Retinal pigment epithelial cell (primary cell): ENCODE measurements around the gene NCAPD2.

Experiments used
- DNase-seq: peaks from one replicate; pipeline ENCODE4 v3.0.0-alpha.2; 2010; ENCODE audit warnings: low read depth
- H3K4me3 ChIP-seq: 2 replicates; pipeline ENCODE4 v1.5.1; 2011; ENCODE audit warnings: mild to moderate bottlenecking, low read length, control low read depth, moderate library complexity
- CTCF ChIP-seq: conservative IDR thresholded peaks from 2 replicates; pipeline ENCODE4 v1.5.1; 2011; ENCODE audit warnings: low read depth, low read length, control low read depth, inconsistent platforms

Gene NCAPD2

GRCh38 chr12:6520186-6520585, 26.3 kb downstream of the NCAPD2 start:
- no peak for DNase-seq
- TF ChIP-seq CTCF = no peak
- H3K4me3 ChIP-seq = no peak overlapping the region

GRCh38 chr12:6522193-6522592, 28.3 kb downstream of the NCAPD2 start:
- no peak for DNase-seq
- TF ChIP-seq CTCF = no peak
- no peak overlapping the region for H3K4me3 ChIP-seq

GRCh38 chr12:6523708-6524107, 29.8 kb downstream of the NCAPD2 start:
- no peak overlapping the region for H3K4me3 ChIP-seq
- no peak for DNase-seq
- no peak for TF ChIP-seq CTCF

- TF ChIP-seq CTCF = no peak
- no peak overlapping the region for H3K4me3 ChIP-seq
- no peak for DNase-seq
Observed at GRCh38 chr12:6524648-6525047, 30.7 kb downstream of the NCAPD2 start.

GRCh38 chr12:6526201-6526600, 32.3 kb downstream of the NCAPD2 start:
- no peak for DNase-seq
- H3K4me3 ChIP-seq = no peak overlapping the region

GRCh38 chr12:6526766-6527525, 33.0 kb downstream of the NCAPD2 start:
- no peak for DNase-seq
- TF ChIP-seq CTCF = no peak
- no peak overlapping the region for H3K4me3 ChIP-seq

More at GRCh38 chr12:6526201-6526600, 32.3 kb downstream of the NCAPD2 start:
- TF ChIP-seq CTCF = no peak

- no peak for DNase-seq
- no peak for TF ChIP-seq CTCF
- H3K4me3 ChIP-seq = no peak overlapping the region
Observed at GRCh38 chr12:6527711-6528110, 33.8 kb downstream of the NCAPD2 start.
